ENCODE measurements around the gene LMF1. TPM values are rescaled to one million over a fixed set of nuclear protein-coding genes. Genes with fewer than 3 reads are reported as not detected.
"Not testable (repeated sequence)": the region's sequence is repeated elsewhere in the genome, so short reads cannot be mapped to it uniquely, and the experiment has no call there.

LMF1 gene
- total RNA-seq, 1 donor from 2014 or later, result 24.6 TPM

- no peak for DNase-seq (ENCODE audit: low spot score)
Observed at GRCh38 chr16:851209-851810, 119.5 kb downstream of the LMF1 start.

GRCh38 chr16:850668-851067 is 120.1 kb downstream of the LMF1 start:
- DNase-seq (ENCODE audit: low spot score), result no peak

- DNase-seq (ENCODE audit: low spot score), result no peak
Observed at GRCh38 chr16:848510-849253, 122.1 kb downstream of the LMF1 start.

GRCh38 chr16:847681-848445 is 122.9 kb downstream of the LMF1 start:
- DNase-seq (ENCODE audit: low spot score), result no peak

- no peak for DNase-seq (ENCODE audit: low spot score)
Observed at GRCh38 chr16:847151-847550, 123.6 kb downstream of the LMF1 start.

- DNase-seq (ENCODE audit: low spot score), result no peak
Observed at GRCh38 chr16:845351-845745, 125.4 kb downstream of the LMF1 start.

GRCh38 chr16:844638-845350 is 126.0 kb downstream of the LMF1 start:
- no peak for DNase-seq (ENCODE audit: low spot score)

- DNase-seq (ENCODE audit: low spot score), result no peak
Observed at GRCh38 chr16:843771-844170, 127.0 kb downstream of the LMF1 start.

- no peak for DNase-seq (ENCODE audit: low spot score)
Observed at GRCh38 chr16:842711-843560, 127.8 kb downstream of the LMF1 start.

GRCh38 chr16:842061-842476 is 128.7 kb downstream of the LMF1 start:
- peak; percentile 52 for DNase-seq (ENCODE audit: low spot score)

GRCh38 chr16:841455-842060 is 129.2 kb downstream of the LMF1 start:
- no peak for DNase-seq (ENCODE audit: low spot score)

- no peak for DNase-seq (ENCODE audit: low spot score)
Observed at GRCh38 chr16:840561-841454, 130.0 kb downstream of the LMF1 start.

- no peak for DNase-seq (ENCODE audit: low spot score)
Observed at GRCh38 chr16:839643-840408, 131.0 kb downstream of the LMF1 start.

GRCh38 chr16:838741-839140 is 132.0 kb downstream of the LMF1 start:
- DNase-seq (ENCODE audit: low spot score), result no peak

GRCh38 chr16:836822-837221 is 134.0 kb downstream of the LMF1 start:
- DNase-seq (ENCODE audit: low spot score), result not testable (repeated sequence)

- no peak for DNase-seq (ENCODE audit: low spot score)
Observed at GRCh38 chr16:836221-836620, 134.6 kb downstream of the LMF1 start.

- no peak for DNase-seq (ENCODE audit: low spot score)
Observed at GRCh38 chr16:835373-835772, 135.4 kb downstream of the LMF1 start.

- no peak for DNase-seq (ENCODE audit: low spot score)
Observed at GRCh38 chr16:833411-833810, 137.4 kb downstream of the LMF1 start.
